GM21529 (cell line): ENCODE results near the gene ATP1B4.
A peak's percentile ranks its signal among the peaks of the same experiment; 100 is the strongest.
"Not testable (repeated sequence)": the region's sequence is repeated elsewhere in the genome, so short reads cannot be mapped to it uniquely, and the experiment has no call there.

ENCODE experiments used
- ATAC-seq: cut with Tn5 transposase; IDR thresholded peaks from one replicate; pipeline ENCODE4 v1.9.1; 2021; ENCODE audit not compliant: unreplicated experiment

The ATP1B4 gene

GRCh38 chrX:120361764-120362305 is at the start of gene ATP1B4:
Gene ATP1B4 (plus strand): TSS chrX:120362089. CDS start chrX:120362169, 80 bp downstream.
- no peak for ATAC-seq

GRCh38 chrX:120315776-120316175 is 46.1 kb upstream of the ATP1B4 start:
- ATAC-seq = no peak

GRCh38 chrX:120316587-120317283 is 45.2 kb upstream of the ATP1B4 start:
- no peak for ATAC-seq

- no peak for ATAC-seq
These were observed 43.5 kb upstream of the ATP1B4 start for GRCh38 chrX:120318411-120318810.

- ATAC-seq = no peak
These were observed 40.2 kb upstream of the ATP1B4 start for GRCh38 chrX:120321520-120322281.

- ATAC-seq = no peak
These were observed 30.8 kb upstream of the ATP1B4 start for GRCh38 chrX:120331116-120331515.

DNA sequence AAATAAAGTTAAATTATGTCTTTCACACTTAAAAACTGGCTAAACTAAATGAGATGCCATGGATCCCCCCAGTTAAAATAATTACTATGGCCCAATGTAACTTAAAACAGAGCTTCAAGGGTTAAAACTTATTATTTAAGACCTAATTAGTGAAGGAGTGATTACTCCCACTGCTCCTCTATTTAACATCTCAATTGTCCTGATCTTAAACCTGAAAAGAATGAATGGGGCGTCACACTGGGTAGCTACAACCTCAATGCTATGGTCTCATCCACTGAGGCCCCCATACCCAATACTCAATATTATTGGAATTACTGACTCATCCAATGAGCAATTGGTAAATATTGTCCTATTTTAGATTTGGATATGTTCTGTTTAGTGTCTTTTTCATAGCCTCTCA is 29.5 kb upstream of the ATP1B4 start:
- no peak for ATAC-seq

DNA sequence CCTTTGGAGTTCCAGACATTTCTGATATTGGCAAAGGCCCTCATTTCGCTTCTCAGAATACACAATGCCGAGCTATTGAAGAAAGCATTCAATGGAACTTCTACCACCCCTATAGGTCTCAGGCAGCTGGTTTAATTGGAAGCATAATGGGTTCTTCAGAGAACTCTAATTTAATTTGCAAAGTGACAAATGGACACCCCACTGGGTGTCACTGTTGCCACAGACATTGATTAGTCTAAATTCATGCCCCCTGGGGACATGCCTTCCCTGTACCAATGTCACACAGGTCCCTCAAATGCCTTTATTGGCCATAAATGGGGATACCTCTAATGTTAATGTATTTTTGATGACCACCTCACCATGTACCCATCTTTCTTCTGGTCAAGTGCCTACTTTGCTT is 27.7 kb upstream of the ATP1B4 start:
- ATAC-seq = no peak

DNA sequence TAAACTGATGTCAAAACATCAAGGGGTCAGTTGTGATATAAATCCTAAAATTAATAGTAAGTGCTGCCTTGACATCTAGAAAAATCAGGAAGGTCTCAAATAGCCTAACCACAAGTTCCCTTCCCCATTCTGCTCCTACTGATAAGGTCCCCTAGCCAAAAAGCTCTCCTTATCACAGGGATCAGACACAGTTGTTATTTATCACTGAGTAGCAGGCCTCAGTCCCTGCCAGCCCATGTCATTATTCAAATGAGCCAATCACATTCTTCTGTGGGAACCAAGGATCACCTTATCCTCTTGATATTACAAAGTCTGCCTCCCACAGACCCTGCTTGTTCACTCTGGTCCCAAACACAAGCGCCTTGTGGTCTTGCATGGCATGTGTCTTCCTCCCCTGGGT is 27.3 kb upstream of the ATP1B4 start:
- ATAC-seq = no peak

- no peak for ATAC-seq
These were observed 26.6 kb upstream of the ATP1B4 start for GRCh38 chrX:120335289-120335688.

DNA sequence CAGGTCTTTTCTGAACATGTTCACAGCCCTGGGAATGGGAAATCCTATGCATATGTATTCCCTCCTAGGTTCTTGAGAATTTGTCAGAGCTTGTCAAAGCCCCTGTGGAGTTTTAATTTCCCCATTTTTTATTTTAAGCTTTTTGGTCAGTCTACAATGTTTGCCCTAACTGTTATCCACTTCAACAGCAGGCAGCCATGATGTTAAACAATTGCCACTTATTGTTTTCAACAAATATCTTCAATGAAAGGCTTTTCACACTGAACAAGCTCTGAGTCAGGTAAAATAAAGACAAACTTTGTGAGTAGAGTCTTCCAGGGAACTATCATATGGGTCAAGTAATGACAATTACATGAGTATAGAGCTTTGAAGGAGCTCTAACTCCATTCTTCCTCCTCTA is 25.0 kb upstream of the ATP1B4 start:
- ATAC-seq = no peak

DNA sequence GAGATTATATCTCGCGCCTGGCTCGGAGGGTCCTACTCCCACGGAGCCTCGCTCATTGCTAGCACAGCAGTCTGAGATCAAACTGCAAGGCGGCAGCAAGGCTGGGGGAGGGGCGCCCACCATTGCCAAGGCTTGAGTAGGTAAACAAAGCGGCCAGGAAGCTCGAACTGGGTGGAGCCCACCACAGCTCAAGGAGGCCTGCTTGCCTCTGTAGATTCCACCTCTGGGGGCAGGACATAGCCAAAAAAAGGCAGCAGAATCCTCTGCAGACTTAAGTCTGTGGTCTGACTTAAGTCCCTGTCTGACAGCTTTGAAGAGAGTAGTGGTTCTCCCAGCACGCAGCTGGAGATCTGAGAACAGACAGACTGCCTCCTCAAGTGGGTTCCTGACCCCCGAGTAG is 17.3 kb upstream of the ATP1B4 start:
- ATAC-seq = not testable (repeated sequence)

GRCh38 chrX:120350450-120351138 is 11.3 kb upstream of the ATP1B4 start:
- no peak for ATAC-seq

DNA sequence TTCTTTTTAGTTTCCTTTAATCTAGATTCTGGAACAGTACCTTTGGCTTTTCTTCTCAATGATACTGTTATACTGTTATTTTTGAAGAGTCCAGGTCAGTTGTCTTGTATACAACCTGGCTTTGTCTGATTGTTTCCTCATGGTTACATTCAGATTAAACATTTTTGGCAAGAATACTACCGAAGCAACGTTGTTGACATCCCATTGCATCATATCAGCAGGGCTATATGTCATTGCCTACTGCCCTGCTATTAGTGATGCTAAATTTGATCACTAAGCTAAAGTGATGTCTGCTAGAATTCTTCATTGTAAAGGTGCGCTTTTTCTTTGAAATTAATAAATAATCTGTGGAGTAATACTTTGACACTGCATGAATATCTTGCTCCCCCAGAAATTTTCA is 5.8 kb upstream of the ATP1B4 start:
- no peak for ATAC-seq

GRCh38 chrX:120357186-120357585 is 4.7 kb upstream of the ATP1B4 start:
- ATAC-seq = no peak

GRCh38 chrX:120358737-120359456 is 3.0 kb upstream of the ATP1B4 start:
- no peak for ATAC-seq

DNA sequence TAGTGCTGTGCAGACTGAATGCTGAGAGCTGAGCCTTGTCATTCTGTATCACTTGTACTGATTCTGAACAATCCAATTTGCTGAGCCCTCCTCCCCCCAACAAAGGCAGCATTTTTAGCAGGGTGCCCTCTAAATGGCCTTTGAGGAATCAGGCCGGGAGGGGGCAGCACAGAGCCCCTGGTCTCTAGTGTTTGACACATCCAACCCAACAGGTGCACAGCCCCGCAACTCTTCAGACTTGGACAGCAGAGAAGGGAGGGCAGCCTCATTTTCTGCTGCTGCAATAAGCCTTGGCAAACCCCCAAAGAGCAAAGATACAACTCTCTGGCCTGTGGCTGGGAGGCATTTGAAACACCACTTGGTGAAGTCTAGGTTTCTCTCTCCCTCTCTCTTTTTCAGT is 3.4 kb downstream of the ATP1B4 start:
- ATAC-seq = peak; percentile 79

GRCh38 chrX:120365968-120366367 is 4.1 kb downstream of the ATP1B4 start:
- no peak for ATAC-seq

GRCh38 chrX:120366794-120367193 is 4.9 kb downstream of the ATP1B4 start:
- no peak for ATAC-seq

GRCh38 chrX:120367402-120368109 is 5.7 kb downstream of the ATP1B4 start:
- no peak for ATAC-seq
